HepG2 (cell line): ENCODE measurements around the gene SPAG7.

Experiments
- CTCF ChIP-seq: sonication (generic); formaldehyde crosslinking; IDR thresholded peaks from 2 replicates; pipeline ENCODE4 v1.5.0; 2020; ENCODE audit warnings: mild to moderate bottlenecking, missing genetic modification reagents, moderate library complexity
- POLR2A ChIP-seq, 2 experiments: IDR thresholded peaks; 2 replicates each; pipeline ENCODE4 v1.6.1; 2011; ENCODE audit warnings: low read depth in 2 of 2, low read length in 2 of 2, mild to moderate bottlenecking in 1 of 2, moderate library complexity in 1 of 2; ENCODE audit not compliant: insufficient read depth in 1 of 2
- ZNF232 ChIP-seq: sonication (generic); formaldehyde crosslinking; IDR thresholded peaks from 2 replicates; pipeline ENCODE4 v1.4.0; 2020; ENCODE audit warnings: missing genetic modification reagents, borderline replicate concordance
- TF ChIP-seq, protein P1 (sequence below): sonication (generic); formaldehyde crosslinking; IDR thresholded peaks from 2 replicates; pipeline ENCODE4 v1.4.0; 2020; ENCODE audit warnings: missing genetic modification reagents, mild to moderate bottlenecking, borderline replicate concordance
- TF ChIP-seq, protein P2 (sequence below): IDR thresholded peaks from 2 replicates; pipeline ENCODE4 v1.6.1; 2016; ENCODE audit warnings: missing compliant biosample characterization, missing genetic modification reagents, borderline replicate concordance
- TF ChIP-seq, protein P3 (sequence below), 2 experiments: sonication (generic) in 1 of 2; formaldehyde crosslinking in 1 of 2; IDR thresholded peaks; 2 replicates each; pipeline versions ENCODE4 v1.4.0 to v1.6.1; 2016 to 2020; ENCODE audit warnings: borderline replicate concordance in 1 of 2, low read depth in 1 of 2, mild to moderate bottlenecking in 1 of 2, missing genetic modification reagents in 1 of 2
- TF ChIP-seq, protein P4 (sequence below): sonication (generic); formaldehyde crosslinking; conservative IDR thresholded peaks from 2 replicates; pipeline ENCODE4 v1.5.0; 2020; ENCODE audit warnings: missing genetic modification reagents

DNA sequence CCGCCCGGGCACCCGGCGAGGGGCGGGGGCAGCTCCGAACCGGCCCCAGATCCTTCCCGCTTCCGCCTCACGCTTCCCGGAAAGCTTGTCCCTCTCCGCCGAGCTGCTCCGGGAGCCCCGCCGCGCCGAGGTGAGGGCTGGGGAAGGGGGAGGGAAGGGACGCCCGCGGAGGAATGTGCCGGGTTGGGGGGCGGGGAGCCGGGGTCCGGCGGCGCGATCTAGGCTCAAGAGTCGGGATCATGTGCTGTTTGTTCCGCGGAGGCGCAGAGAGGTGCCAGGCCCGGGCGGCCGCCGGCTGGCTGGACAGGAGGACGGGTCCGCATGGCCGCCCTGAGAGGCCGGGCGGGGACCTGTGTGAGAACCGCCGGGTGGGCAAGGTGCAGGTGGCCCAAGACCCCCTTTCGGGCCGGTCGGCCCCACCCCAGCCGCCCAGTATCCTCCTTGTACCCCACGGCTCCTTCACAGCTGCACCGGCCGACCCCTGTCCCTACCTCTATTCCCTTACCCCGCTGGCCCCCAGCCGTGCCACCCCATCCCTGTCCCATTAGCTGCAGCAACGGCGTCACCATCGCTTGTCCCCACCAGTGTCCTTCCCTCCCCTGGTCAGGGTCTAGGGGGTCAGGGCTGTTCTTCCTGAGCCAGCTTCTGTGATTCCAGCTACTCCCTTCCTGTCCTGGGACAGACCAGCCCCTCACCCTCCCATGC is 30.6 kb upstream of the SPAG7 start:
- no peak; a peak in 2 of 4 replicates for TF ChIP-seq POLR2A (IDR thresholded peaks at IDR 0.05; ENCODE audit: insufficient read depth in 1 of 2, low read depth in 2 of 2, low read length in 2 of 2)
- TF ChIP-seq CTCF (CRISPR knock-in tag): no peak
- no peak for TF ChIP-seq ZNF232
- TF ChIP-seq, protein P1, sequence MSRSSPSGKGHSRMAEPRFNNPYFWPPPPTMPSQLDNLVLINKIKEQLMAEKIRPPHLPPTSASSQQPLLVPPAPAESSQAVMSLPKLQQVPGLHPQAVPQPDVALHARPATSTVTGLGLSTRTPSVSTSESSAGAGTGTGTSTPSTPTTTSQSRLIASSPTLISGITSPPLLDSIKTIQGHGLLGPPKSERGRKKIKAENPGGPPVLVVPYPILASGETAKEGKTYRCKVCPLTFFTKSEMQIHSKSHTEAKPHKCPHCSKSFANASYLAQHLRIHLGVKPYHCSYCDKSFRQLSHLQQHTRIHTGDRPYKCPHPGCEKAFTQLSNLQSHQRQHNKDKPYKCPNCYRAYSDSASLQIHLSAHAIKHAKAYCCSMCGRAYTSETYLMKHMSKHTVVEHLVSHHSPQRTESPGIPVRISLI (CRISPR knock-in tag): no peak
- TF ChIP-seq, protein P2, sequence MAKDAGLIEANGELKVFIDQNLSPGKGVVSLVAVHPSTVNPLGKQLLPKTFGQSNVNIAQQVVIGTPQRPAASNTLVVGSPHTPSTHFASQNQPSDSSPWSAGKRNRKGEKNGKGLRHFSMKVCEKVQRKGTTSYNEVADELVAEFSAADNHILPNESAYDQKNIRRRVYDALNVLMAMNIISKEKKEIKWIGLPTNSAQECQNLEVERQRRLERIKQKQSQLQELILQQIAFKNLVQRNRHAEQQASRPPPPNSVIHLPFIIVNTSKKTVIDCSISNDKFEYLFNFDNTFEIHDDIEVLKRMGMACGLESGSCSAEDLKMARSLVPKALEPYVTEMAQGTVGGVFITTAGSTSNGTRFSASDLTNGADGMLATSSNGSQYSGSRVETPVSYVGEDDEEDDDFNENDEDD: no peak
- TF ChIP-seq, protein P3, sequence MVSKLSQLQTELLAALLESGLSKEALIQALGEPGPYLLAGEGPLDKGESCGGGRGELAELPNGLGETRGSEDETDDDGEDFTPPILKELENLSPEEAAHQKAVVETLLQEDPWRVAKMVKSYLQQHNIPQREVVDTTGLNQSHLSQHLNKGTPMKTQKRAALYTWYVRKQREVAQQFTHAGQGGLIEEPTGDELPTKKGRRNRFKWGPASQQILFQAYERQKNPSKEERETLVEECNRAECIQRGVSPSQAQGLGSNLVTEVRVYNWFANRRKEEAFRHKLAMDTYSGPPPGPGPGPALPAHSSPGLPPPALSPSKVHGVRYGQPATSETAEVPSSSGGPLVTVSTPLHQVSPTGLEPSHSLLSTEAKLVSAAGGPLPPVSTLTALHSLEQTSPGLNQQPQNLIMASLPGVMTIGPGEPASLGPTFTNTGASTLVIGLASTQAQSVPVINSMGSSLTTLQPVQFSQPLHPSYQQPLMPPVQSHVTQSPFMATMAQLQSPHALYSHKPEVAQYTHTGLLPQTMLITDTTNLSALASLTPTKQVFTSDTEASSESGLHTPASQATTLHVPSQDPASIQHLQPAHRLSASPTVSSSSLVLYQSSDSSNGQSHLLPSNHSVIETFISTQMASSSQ (IDR thresholded peaks at IDR 0.05; ENCODE audit: low read depth): no peak
- TF ChIP-seq, protein P3 (CRISPR knock-in tag; IDR thresholded peaks at IDR 0.05; ENCODE audit: borderline replicate concordance): no peak
- TF ChIP-seq, protein P4, sequence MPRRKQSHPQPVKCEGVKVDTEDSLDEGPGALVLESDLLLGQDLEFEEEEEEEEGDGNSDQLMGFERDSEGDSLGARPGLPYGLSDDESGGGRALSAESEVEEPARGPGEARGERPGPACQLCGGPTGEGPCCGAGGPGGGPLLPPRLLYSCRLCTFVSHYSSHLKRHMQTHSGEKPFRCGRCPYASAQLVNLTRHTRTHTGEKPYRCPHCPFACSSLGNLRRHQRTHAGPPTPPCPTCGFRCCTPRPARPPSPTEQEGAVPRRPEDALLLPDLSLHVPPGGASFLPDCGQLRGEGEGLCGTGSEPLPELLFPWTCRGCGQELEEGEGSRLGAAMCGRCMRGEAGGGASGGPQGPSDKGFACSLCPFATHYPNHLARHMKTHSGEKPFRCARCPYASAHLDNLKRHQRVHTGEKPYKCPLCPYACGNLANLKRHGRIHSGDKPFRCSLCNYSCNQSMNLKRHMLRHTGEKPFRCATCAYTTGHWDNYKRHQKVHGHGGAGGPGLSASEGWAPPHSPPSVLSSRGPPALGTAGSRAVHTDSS (CRISPR knock-in tag): no peak
